ACC112 (cell line): Measurements from ENCODE around the gene CPA1.
"Not testable (repeated sequence)": the region's sequence is repeated elsewhere in the genome, so short reads cannot be mapped to it uniquely, and the experiment has no call there.

Source experiments
- H2AFZ ChIP-seq: fragments of 200-600 bp; sonication (generic); one replicate; pipeline ENCODE4 v1.6.0; 2017; ENCODE audit warnings: antibody characterized with exemption, low read length; ENCODE audit not compliant: unreplicated experiment
- H3K27ac ChIP-seq: fragments of 200-600 bp; sonication (generic); 2 replicates; pipeline ENCODE4 v1.5.1; 2014; ENCODE audit warnings: low read depth, mild to moderate bottlenecking, antibody characterized with exemption, low read length, moderate library complexity
- H3K27me3 ChIP-seq: fragments of 200-600 bp; sonication (generic); 2 replicates; pipeline ENCODE4 v1.6.1; 2014; ENCODE audit warnings: mild to moderate bottlenecking, antibody characterized with exemption, low read length, moderate library complexity, mixed read lengths; ENCODE audit not compliant: insufficient read depth
- H3K36me3 ChIP-seq: fragments of 200-600 bp; sonication (generic); 2 replicates; pipeline ENCODE4 v1.6.1; 2016; ENCODE audit warnings: mild to moderate bottlenecking, antibody characterized with exemption, low read length, moderate library complexity, mixed read lengths; ENCODE audit not compliant: insufficient read depth
- H3K4me1 ChIP-seq: fragments of 200-600 bp; sonication (generic); one replicate; pipeline ENCODE4 v1.6.1; 2016; ENCODE audit warnings: low read length, mixed read lengths; ENCODE audit not compliant: insufficient read depth, unreplicated experiment, control insufficient read depth
- H3K4me3 ChIP-seq: fragments of 200-600 bp; sonication (generic); 2 replicates; pipeline ENCODE4 v1.5.1; 2014; ENCODE audit warnings: mild to moderate bottlenecking, low read depth, low read length
- H3K79me2 ChIP-seq: fragments of 200-600 bp; sonication (generic); one replicate; pipeline ENCODE4 v1.6.0; 2016; ENCODE audit warnings: low read length; ENCODE audit not compliant: control insufficient read depth, unreplicated experiment, insufficient read depth

CPA1 gene

GRCh38 chr7:130376461-130376860, 3.8 kb upstream of the CPA1 start:
- not testable (repeated sequence) for H3K27me3 ChIP-seq, H3K79me2 ChIP-seq, H2AFZ ChIP-seq, H3K4me3 ChIP-seq, H3K27ac ChIP-seq, H3K36me3 ChIP-seq
- H3K4me1 ChIP-seq: peaks cover 25% of the 10 kb centered on the region

DNA sequence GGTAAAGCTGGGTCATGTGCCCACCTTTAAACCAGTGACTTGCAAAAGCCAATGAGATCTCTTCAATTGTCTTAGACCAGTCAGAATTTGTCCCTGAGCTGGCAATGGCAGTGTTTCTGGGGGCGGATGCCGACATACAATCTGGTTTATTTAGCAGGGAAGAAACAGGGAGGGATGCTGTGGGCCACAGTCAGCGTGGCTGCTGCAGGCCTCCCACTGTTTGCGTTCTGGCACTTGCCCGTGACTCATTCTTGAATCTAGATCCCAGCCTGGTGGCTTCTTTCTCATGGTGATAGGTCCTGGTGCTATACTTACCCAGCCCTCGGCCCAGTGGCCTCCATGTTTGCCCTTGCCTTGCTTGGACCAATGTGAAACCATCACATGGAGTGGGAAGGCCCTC, 3.1 kb upstream of the CPA1 start:
- Histone ChIP-seq H3K36me3 (no peaks in the 10 kb centered on the region), H3K4me3 (no peak overlapping the region), H3K79me2 (no peaks in the 10 kb centered on the region), H3K4me1 (peaks cover 21% of the 10 kb centered on the region), H3K27me3 (no peaks in the 10 kb centered on the region), H2AFZ (no peak overlapping the region), H3K27ac (no peak overlapping the region)

GRCh38 chr7:130379019-130379418, 1.3 kb upstream of the CPA1 start:
- Histone ChIP-seq H2AFZ (no peak overlapping the region), H3K4me1 (peaks cover 3% of the 10 kb centered on the region), H3K79me2 (no peaks in the 10 kb centered on the region), H3K27ac (no peak overlapping the region), H3K27me3 (no peaks in the 10 kb centered on the region), H3K4me3 (no peak overlapping the region), H3K36me3 (no peaks in the 10 kb centered on the region)

DNA sequence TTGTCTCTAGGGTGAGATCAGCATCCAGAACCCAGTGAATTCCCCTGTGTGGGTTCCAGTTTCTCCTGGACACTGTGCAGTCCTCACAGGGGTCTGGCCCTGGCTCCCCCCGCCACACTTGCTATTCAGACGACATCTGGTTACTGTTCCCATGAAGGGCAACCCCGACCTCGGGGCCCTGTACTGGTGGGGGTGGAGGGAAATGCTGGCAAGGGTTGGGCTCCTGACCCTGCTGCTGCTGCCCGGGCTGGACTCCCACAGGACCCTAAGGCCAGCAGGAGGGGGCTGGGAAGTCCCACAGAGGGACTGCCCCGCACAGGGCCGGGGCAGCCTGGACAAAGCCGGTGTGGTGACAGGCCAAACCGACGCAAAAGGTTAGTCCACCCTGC, 768 bp upstream of the CPA1 start:
- no peak overlapping the region for H3K27ac ChIP-seq
- no peaks in the 10 kb centered on the region for H3K79me2 ChIP-seq
- H3K4me3 ChIP-seq: no peak overlapping the region
- H3K27me3 ChIP-seq: no peaks in the 10 kb centered on the region
- no peaks in the 10 kb centered on the region for H3K36me3 ChIP-seq
- no peak overlapping the region for H2AFZ ChIP-seq
- H3K4me1 ChIP-seq: no peaks in the 10 kb centered on the region

GRCh38 chr7:130380861-130381455, 664 bp downstream of the CPA1 start:
- H3K36me3 ChIP-seq: no peaks in the 10 kb centered on the region
- no peaks in the 10 kb centered on the region for H3K79me2 ChIP-seq
- H3K27ac ChIP-seq: no peak overlapping the region
- H3K4me3 ChIP-seq: no peak overlapping the region
- H2AFZ ChIP-seq: no peak overlapping the region
- no peaks in the 10 kb centered on the region for H3K4me1 ChIP-seq
- H3K27me3 ChIP-seq: no peaks in the 10 kb centered on the region

- H3K36me3 ChIP-seq: no peaks in the 10 kb centered on the region
- no peaks in the 10 kb centered on the region for H3K4me1 ChIP-seq
- no peaks in the 10 kb centered on the region for H3K27me3 ChIP-seq
- H3K79me2 ChIP-seq: no peaks in the 10 kb centered on the region
- H3K4me3 ChIP-seq: no peak overlapping the region
- H3K27ac ChIP-seq: no peak overlapping the region
- no peak overlapping the region for H2AFZ ChIP-seq
Observed at GRCh38 chr7:130381468-130382312, 1.4 kb downstream of the CPA1 start.

DNA sequence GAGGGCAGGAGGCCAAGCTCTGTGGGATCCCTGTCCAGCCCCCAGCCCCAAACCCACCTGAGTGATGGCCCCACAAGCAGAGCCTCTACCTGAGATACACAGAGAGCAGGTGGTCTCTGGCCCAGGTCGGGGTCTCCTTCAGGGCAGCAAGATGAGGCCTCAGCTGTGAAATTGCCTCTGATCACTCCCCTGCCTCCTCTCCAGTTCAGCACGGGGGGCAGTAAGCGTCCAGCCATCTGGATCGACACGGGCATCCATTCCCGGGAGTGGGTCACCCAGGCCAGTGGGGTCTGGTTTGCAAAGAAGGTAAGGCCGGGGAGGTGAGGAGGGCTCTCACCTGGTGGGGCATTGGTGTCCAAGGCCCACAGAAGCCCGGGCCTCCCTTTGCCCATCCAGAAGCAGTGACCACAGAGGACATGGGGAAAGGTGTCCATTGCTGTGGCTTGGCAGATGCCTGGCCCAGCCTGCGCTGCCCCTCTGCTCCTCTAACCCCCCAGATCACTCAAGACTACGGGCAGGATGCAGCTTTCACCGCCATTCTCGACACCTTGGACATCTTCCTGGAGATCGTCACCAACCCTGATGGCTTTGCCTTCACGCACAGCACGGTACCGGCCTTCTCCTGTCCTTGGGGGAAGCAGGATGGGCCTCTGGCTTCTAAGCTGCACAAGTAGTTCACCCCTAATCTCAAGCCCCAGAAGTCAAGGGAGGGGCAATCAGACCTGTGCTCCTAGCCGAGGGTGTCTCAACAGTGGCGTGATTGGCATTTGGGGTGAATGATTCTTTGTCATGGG, 3.1 kb downstream of the CPA1 start:
- no peaks in the 10 kb centered on the region for H3K36me3 ChIP-seq
- no peak overlapping the region for H2AFZ ChIP-seq
- H3K27me3 ChIP-seq: no peaks in the 10 kb centered on the region
- no peaks in the 10 kb centered on the region for H3K79me2 ChIP-seq
- H3K27ac ChIP-seq: no peak overlapping the region
- H3K4me3 ChIP-seq: no peak overlapping the region
- H3K4me1 ChIP-seq: no peaks in the 10 kb centered on the region

GRCh38 chr7:130384371-130384801, 4.1 kb downstream of the CPA1 start:
- H3K36me3 ChIP-seq: no peaks in the 10 kb centered on the region
- H2AFZ ChIP-seq: no peak overlapping the region
- no peaks in the 10 kb centered on the region for H3K79me2 ChIP-seq
- H3K4me1 ChIP-seq: no peaks in the 10 kb centered on the region
- H3K27me3 ChIP-seq: no peaks in the 10 kb centered on the region
- H3K4me3 ChIP-seq: no peak overlapping the region
- H3K27ac ChIP-seq: no peak overlapping the region

GRCh38 chr7:130384841-130385599, 4.7 kb downstream of the CPA1 start:
- no peaks in the 10 kb centered on the region for H3K36me3 ChIP-seq

GRCh38 chr7:130385600-130386066, 5.3 kb downstream of the CPA1 start:
- Histone ChIP-seq H3K4me1 (no peaks in the 10 kb centered on the region), H3K4me3 (no peak overlapping the region), H2AFZ (no peak overlapping the region), H3K27me3 (no peaks in the 10 kb centered on the region), H3K79me2 (no peaks in the 10 kb centered on the region), H3K27ac (no peak overlapping the region), H3K36me3 (no peaks in the 10 kb centered on the region)

More at GRCh38 chr7:130384841-130385599, 4.7 kb downstream of the CPA1 start:
- Histone ChIP-seq H3K27ac (no peak overlapping the region), H3K27me3 (no peaks in the 10 kb centered on the region), H2AFZ (no peak overlapping the region), H3K4me3 (no peak overlapping the region), H3K4me1 (no peaks in the 10 kb centered on the region), H3K79me2 (no peaks in the 10 kb centered on the region)
